ENCODE measurements around the gene SBF2.

SBF2 gene

GRCh38 chr11:10125522-10126133 is 168.4 kb downstream of the SBF2 start:
- DNase-seq (ENCODE audit: low spot score), result no peak
- in situ Hi-C loops (cut with MboI; ENCODE audit: low sequenced_read_pairs, unreplicated experiment), result no loop called here
- TF ChIP-seq CTCF (IDR thresholded peaks at IDR 0.05; ENCODE audit: borderline replicate concordance, control extremely low read depth, extremely low read depth, insufficient read depth, missing control alignments), result no peak

GRCh38 chr11:10122326-10123197 is 171.5 kb downstream of the SBF2 start:
- in situ Hi-C loops (cut with MboI; ENCODE audit: low sequenced_read_pairs, unreplicated experiment), result no loop called here
- no peak for TF ChIP-seq CTCF (IDR thresholded peaks at IDR 0.05; ENCODE audit: borderline replicate concordance, control extremely low read depth, extremely low read depth, insufficient read depth, missing control alignments)
- no peak for DNase-seq (ENCODE audit: low spot score)

- in situ Hi-C loops (cut with MboI; ENCODE audit: low sequenced_read_pairs, unreplicated experiment), result no loop called here
- TF ChIP-seq CTCF (IDR thresholded peaks at IDR 0.05; ENCODE audit: borderline replicate concordance, control extremely low read depth, extremely low read depth, insufficient read depth, missing control alignments), result no peak
- DNase-seq (ENCODE audit: low spot score), result no peak
Observed at GRCh38 chr11:10118865-10119264, 175.2 kb downstream of the SBF2 start.

- TF ChIP-seq CTCF (IDR thresholded peaks at IDR 0.05; ENCODE audit: borderline replicate concordance, control extremely low read depth, extremely low read depth, insufficient read depth, missing control alignments), result no peak
- DNase-seq (ENCODE audit: low spot score), result no peak
- in situ Hi-C loops (cut with MboI; ENCODE audit: low sequenced_read_pairs, unreplicated experiment), result no loop called here
Observed at GRCh38 chr11:10117709-10118351, 176.2 kb downstream of the SBF2 start.

DNA sequence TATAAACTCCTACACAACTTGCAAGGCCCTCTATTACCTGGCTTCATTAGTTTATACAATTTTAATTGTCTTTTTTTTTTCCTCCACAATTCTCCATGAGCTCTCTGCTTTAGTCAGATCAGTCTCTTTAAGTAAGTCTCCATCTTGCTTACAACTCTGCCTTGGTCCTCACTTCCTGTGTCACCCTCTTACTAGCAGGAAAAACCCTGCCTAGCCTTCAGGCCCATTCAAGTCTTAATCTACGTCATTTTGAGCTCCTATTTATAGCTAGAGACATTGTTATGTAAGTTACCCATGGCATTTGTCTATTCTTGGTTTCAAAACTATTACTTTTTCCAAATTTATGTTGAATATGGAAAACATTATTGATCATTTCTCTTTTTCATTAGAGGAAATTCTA is 177.4 kb downstream of the SBF2 start:
- in situ Hi-C loops (cut with MboI; ENCODE audit: low sequenced_read_pairs, unreplicated experiment), result no loop called here
- no peak for TF ChIP-seq CTCF (IDR thresholded peaks at IDR 0.05; ENCODE audit: borderline replicate concordance, control extremely low read depth, extremely low read depth, insufficient read depth, missing control alignments)
- no peak for DNase-seq (ENCODE audit: low spot score)

GRCh38 chr11:10114593-10115404 is 179.2 kb downstream of the SBF2 start:
- in situ Hi-C loops (cut with MboI; ENCODE audit: low sequenced_read_pairs, unreplicated experiment), result no loop called here
- no peak for DNase-seq (ENCODE audit: low spot score)
- no peak for TF ChIP-seq CTCF (IDR thresholded peaks at IDR 0.05; ENCODE audit: borderline replicate concordance, control extremely low read depth, extremely low read depth, insufficient read depth, missing control alignments)
